SK-N-SH (cell line): ENCODE results near the gene RTL3.

Experiments
- FOXM1 ChIP-seq: IDR thresholded peaks from 2 replicates; pipeline ENCODE4 v1.4.0; 2012; ENCODE audit warnings: low read depth, mild to moderate bottlenecking
- MXI1 ChIP-seq: IDR thresholded peaks from 2 replicates; pipeline ENCODE4 v1.6.1; 2012; ENCODE audit warnings: mild to moderate bottlenecking, low read depth, low read length, improper control_type of control experiment
- NRF1 ChIP-seq: IDR thresholded peaks from 2 replicates; pipeline ENCODE4 v1.6.1; 2012; ENCODE audit warnings: low read depth, mild to moderate bottlenecking, low read length
- POLR2AphosphoS5 ChIP-seq: IDR thresholded peaks from 2 replicates; pipeline ENCODE4 v1.6.1; 2012; ENCODE audit warnings: low read depth, low read length
- RAD21 ChIP-seq: IDR thresholded peaks from 2 replicates; pipeline ENCODE4 v1.6.1; 2012; ENCODE audit warnings: mild to moderate bottlenecking, low read length
- RFX5 ChIP-seq: IDR thresholded peaks from 2 replicates; pipeline ENCODE4 v1.6.1; 2012; ENCODE audit warnings: mild to moderate bottlenecking, improper control_type of control experiment, low read length
- SIN3A ChIP-seq: IDR thresholded peaks from 2 replicates; pipeline ENCODE4 v1.6.1; 2012; ENCODE audit warnings: low read depth, mild to moderate bottlenecking, low read length, moderate library complexity, borderline replicate concordance
- TAF1 ChIP-seq: IDR thresholded peaks from 2 replicates; pipeline ENCODE4 v1.6.1; 2012; ENCODE audit warnings: low read depth, mild to moderate bottlenecking, low read length, moderate library complexity, borderline replicate concordance
- TCF12 ChIP-seq: IDR thresholded peaks from 2 replicates; pipeline ENCODE4 v1.4.0; 2012
- TF ChIP-seq, protein P1 (sequence below): fragments of 200-600 bp; sonication (generic); IDR thresholded peaks from 2 replicates; pipeline ENCODE4 v1.6.1; 2017; ENCODE audit warnings: antibody characterized with exemption, mild to moderate bottlenecking, moderate library complexity
- TF ChIP-seq, protein P2 (sequence below): IDR thresholded peaks from 2 replicates; pipeline ENCODE4 v1.6.1; 2012; ENCODE audit warnings: mild to moderate bottlenecking, low read depth, low read length, moderate library complexity
- TF ChIP-seq, protein P3 (sequence below): IDR thresholded peaks from 2 replicates; pipeline ENCODE4 v1.4.0; 2012; ENCODE audit warnings: low read depth, borderline replicate concordance
- TF ChIP-seq, protein P4 (sequence below): IDR thresholded peaks from 2 replicates; pipeline ENCODE4 v1.4.0; 2012; ENCODE audit warnings: low read depth, borderline replicate concordance

DNA sequence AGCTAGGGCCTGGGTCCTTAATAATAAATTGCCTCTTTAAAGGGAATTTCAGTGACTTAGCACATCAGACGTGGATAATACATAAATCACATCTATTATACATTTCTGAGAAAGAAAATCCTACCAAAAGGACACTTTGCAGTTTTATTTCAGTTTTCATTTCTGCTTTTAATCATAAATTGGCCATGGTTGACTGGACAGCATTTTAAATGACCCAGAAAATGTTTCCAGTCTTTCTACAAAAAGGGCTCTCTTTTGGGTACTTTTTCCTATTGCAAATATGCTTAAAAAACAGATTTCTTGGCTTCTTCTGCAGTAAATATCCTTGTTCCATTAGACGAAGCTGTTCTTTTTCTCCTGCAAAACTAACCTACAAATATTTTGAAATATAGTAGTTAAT is 46.9 kb upstream of the RTL3 start:
- TF ChIP-seq, protein P1, sequence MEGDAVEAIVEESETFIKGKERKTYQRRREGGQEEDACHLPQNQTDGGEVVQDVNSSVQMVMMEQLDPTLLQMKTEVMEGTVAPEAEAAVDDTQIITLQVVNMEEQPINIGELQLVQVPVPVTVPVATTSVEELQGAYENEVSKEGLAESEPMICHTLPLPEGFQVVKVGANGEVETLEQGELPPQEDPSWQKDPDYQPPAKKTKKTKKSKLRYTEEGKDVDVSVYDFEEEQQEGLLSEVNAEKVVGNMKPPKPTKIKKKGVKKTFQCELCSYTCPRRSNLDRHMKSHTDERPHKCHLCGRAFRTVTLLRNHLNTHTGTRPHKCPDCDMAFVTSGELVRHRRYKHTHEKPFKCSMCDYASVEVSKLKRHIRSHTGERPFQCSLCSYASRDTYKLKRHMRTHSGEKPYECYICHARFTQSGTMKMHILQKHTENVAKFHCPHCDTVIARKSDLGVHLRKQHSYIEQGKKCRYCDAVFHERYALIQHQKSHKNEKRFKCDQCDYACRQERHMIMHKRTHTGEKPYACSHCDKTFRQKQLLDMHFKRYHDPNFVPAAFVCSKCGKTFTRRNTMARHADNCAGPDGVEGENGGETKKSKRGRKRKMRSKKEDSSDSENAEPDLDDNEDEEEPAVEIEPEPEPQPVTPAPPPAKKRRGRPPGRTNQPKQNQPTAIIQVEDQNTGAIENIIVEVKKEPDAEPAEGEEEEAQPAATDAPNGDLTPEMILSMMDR, result no peak
- TF ChIP-seq SIN3A (no peak), RFX5 (no peak), POLR2AphosphoS5 (no peak), NRF1 (no peak), RAD21 (no peak), TAF1 (no peak), TCF12 (no peak), FOXM1 (no peak), MXI1 (no peak)
- TF ChIP-seq, protein P2, sequence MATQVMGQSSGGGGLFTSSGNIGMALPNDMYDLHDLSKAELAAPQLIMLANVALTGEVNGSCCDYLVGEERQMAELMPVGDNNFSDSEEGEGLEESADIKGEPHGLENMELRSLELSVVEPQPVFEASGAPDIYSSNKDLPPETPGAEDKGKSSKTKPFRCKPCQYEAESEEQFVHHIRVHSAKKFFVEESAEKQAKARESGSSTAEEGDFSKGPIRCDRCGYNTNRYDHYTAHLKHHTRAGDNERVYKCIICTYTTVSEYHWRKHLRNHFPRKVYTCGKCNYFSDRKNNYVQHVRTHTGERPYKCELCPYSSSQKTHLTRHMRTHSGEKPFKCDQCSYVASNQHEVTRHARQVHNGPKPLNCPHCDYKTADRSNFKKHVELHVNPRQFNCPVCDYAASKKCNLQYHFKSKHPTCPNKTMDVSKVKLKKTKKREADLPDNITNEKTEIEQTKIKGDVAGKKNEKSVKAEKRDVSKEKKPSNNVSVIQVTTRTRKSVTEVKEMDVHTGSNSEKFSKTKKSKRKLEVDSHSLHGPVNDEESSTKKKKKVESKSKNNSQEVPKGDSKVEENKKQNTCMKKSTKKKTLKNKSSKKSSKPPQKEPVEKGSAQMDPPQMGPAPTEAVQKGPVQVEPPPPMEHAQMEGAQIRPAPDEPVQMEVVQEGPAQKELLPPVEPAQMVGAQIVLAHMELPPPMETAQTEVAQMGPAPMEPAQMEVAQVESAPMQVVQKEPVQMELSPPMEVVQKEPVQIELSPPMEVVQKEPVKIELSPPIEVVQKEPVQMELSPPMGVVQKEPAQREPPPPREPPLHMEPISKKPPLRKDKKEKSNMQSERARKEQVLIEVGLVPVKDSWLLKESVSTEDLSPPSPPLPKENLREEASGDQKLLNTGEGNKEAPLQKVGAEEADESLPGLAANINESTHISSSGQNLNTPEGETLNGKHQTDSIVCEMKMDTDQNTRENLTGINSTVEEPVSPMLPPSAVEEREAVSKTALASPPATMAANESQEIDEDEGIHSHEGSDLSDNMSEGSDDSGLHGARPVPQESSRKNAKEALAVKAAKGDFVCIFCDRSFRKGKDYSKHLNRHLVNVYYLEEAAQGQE, result no peak
- TF ChIP-seq, protein P3, sequence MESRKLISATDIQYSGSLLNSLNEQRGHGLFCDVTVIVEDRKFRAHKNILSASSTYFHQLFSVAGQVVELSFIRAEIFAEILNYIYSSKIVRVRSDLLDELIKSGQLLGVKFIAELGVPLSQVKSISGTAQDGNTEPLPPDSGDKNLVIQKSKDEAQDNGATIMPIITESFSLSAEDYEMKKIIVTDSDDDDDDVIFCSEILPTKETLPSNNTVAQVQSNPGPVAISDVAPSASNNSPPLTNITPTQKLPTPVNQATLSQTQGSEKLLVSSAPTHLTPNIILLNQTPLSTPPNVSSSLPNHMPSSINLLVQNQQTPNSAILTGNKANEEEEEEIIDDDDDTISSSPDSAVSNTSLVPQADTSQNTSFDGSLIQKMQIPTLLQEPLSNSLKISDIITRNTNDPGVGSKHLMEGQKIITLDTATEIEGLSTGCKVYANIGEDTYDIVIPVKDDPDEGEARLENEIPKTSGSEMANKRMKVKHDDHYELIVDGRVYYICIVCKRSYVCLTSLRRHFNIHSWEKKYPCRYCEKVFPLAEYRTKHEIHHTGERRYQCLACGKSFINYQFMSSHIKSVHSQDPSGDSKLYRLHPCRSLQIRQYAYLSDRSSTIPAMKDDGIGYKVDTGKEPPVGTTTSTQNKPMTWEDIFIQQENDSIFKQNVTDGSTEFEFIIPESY, result no peak
- TF ChIP-seq, protein P4, sequence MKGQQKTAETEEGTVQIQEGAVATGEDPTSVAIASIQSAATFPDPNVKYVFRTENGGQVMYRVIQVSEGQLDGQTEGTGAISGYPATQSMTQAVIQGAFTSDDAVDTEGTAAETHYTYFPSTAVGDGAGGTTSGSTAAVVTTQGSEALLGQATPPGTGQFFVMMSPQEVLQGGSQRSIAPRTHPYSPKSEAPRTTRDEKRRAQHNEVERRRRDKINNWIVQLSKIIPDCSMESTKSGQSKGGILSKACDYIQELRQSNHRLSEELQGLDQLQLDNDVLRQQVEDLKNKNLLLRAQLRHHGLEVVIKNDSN, result no peak
